GM12892 (cell line): ENCODE results near the gene OXCT1.

Experiments
- POLR2A ChIP-seq: IDR thresholded peaks from 2 replicates; pipeline ENCODE4 v1.6.1; 2011; ENCODE audit warnings: low read depth, low read length, control low read depth
- POLR2AphosphoS5 ChIP-seq: IDR thresholded peaks from 2 replicates; pipeline ENCODE4 v1.6.1; 2011; ENCODE audit warnings: low read depth, low read length, control low read depth
- TAF1 ChIP-seq: IDR thresholded peaks from 2 replicates; pipeline ENCODE4 v1.6.1; 2011; ENCODE audit warnings: low read depth, mild to moderate bottlenecking, control low read depth, low read length, borderline replicate concordance

DNA sequence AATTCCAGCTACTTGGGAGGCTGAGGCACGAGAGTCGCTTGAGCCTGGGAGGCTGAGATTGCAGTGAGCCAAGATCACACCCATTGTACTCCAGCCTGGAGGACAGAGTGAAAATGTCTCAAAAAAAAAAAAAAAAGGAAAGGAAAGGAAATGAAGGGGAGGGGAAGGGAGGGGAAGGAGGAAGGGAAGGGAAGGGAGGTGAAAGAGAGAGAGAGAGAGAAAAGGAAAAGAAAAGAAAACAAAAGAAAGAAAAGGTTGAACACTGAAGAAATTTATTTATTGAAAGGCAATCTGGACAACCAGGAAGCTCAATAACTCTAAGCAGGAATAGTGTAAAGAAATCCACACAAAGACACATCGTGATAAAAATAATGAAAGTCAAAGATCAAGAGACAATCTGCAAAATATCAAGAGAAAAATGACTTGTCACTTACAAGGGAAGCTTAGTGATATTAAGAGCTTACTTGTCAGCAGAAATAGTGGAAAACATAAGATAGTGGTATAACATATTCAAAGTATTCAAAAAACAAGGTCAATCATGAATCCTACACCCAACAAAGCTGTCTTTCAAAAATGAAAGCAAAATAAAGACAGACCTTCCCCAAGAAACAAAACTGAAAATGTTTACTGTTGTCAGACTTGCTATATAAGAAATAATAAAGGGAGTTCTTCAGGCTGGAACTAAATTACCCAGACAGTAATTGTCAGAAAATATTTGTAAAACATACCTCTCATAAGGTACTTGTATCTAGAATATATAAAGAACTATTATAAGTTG, 23.0 kb upstream of the OXCT1 start:
- TF ChIP-seq POLR2A (no peak), TAF1 (no peak), POLR2AphosphoS5 (no peak)
